Fibroblast of villous mesenchyme (primary cell): ENCODE results near the gene ATP8A2. TPM values are rescaled to one million over a fixed set of nuclear protein-coding genes. Genes with fewer than 3 reads are reported as not detected.

Source experiments
- DNase-seq: peaks from one replicate; pipeline ENCODE4 v3.0.0-alpha.2; 2010; ENCODE audit warnings: low read depth
- H3K4me3 ChIP-seq: 2 replicates; pipeline ENCODE4 v1.5.1; 2011; ENCODE audit warnings: low read depth, mild to moderate bottlenecking, low read length
- CTCF ChIP-seq: IDR thresholded peaks from 2 replicates; pipeline ENCODE4 v1.5.1; 2012; ENCODE audit warnings: low read depth, mild to moderate bottlenecking, low read length; ENCODE audit not compliant: insufficient read depth
- total RNA-seq: library from RNA; depleted of rRNA; stranded (reverse); fragments of >200 nt; gene quantifications from 2 replicates; pipeline ENCODE4 v1.2.3, GENCODE V29; 2012

Gene ATP8A2
- total RNA-seq, 1 donor: under 0.01 TPM

DNA sequence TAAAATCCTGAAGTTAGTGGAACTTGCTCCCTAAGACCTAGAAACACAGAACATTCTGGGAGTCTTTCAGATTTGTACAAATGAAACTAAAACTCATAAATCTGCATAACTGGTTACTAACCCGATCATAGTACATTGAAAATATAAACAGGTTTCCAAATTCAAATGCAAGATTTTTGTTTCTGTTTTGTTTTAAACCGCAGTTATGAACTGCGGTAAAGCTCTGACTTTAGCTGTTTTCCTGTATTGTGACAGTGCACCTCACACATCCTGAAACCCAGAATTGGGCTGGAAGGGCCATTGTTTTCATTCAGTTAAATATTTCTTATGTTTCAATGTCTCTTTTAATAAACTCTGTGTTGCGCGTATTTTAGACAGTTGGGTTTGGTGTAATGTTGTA, 475.4 kb downstream of the ATP8A2 start:
- DNase-seq: no peak
- TF ChIP-seq CTCF: no peak
- no peak overlapping the region for H3K4me3 ChIP-seq

DNA sequence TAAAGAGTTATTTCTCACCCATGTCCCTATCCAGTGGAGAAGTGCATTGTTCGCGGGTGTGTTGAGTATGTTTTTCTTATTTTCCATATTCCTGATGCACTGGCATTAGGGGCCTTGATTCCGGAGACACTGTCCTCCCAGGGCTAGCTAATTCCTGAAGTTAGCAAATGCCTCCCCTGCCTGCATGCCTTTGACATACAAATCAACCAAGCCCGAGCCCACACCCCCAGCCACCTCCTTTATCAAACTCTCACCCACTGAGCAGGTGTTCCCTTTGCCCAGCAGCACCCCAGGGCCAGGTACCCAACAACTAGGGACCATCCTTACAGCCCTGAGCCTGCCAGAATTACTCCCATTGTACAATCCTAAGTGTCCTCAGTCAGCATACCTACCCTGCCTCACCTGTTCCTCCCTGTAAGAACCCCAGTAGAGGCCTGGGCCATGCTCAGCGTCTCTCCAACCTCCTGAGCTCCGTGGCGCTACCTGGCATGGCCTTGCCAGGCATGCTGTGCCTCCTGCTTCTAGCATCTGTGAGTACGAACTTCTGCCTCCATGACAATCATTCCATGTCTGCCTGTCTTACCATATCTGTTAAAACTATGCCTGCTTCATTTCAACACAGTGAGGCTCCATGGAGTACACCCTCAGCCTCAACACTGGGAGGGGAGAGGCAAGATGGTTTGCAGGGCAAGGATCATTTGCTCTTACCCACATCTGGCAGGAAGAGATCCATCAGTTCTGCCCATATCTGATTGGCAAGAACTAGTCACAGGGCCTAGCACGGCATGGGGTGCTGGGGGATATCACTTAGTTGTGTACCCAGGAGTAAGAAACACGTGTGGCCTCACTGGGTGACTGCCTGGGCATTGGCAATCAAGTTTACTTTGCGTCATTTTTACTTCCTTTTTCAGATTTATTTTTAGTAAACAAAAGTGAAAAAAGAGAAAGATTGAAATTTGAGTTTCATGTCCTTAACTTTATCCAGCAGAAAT, 476.2 kb downstream of the ATP8A2 start:
- H3K4me3 ChIP-seq: no peak overlapping the region
- no peak for TF ChIP-seq CTCF
- no peak for DNase-seq

GRCh38 chr13:25848812-25849745, 477.3 kb downstream of the ATP8A2 start:
- no peak overlapping the region for H3K4me3 ChIP-seq
- TF ChIP-seq CTCF: no peak
- DNase-seq: no peak

- H3K4me3 ChIP-seq: no peak overlapping the region
- DNase-seq: no peak
- no peak for TF ChIP-seq CTCF
These were observed 486.1 kb downstream of the ATP8A2 start for GRCh38 chr13:25857830-25858229.

- TF ChIP-seq CTCF: no peak
- no peak for DNase-seq
- H3K4me3 ChIP-seq: no peak overlapping the region
These were observed 487.8 kb downstream of the ATP8A2 start for GRCh38 chr13:25859528-25859927.

DNA sequence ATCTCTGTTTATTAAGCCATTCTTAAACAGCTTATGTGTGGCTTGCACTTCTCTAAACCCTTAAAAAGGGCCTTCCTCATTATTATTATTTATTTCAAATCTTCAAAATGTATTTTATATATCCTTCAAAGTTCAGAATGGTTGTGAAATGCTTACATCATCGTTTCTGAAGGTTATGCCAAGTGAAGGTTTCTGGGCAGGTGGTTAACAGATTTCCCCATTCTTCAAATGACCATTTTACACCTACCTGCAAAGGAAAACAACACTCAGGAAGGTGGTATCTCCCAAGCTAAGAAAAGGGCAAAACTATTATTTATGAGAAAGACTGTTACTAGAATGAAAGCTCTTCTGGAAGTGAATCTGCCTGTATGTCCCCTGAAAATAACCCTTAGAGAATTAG, 488.5 kb downstream of the ATP8A2 start:
- TF ChIP-seq CTCF: no peak
- no peak for DNase-seq
- no peak overlapping the region for H3K4me3 ChIP-seq
